Measurements from ENCODE around the gene FOXP2. TPM values are rescaled to one million over a fixed set of nuclear protein-coding genes. Genes with fewer than 3 reads are reported as not detected.

FOXP2 gene
- total and polyA plus RNA-seq, 2 of the 4 experiments (the other 2 are of a cell fraction): 0.89 to 1.1 TPM

- H2BK20ac ChIP-seq (ENCODE audit: low read depth, low read length): no peak overlapping the region
- in situ Hi-C loops (cut with MboI; ENCODE audit: low sequenced_read_pairs): no loop called here
- CTCF ChIA-PET: no interaction called here
- H3K4me3 ChIP-seq (ENCODE audit: insufficient read depth, low read depth, low read length): no peak overlapping the region
- no peak overlapping the region for H3K4ac ChIP-seq (ENCODE audit: low read depth, low read length)
- no peak overlapping the region for H4K5ac ChIP-seq (ENCODE audit: low read depth, low read length)
- no peak overlapping the region for H2BK120ac ChIP-seq (ENCODE audit: low read depth, low read length)
- intact Hi-C loops (cut with micrococcal nuclease): no loop called here
- no peak overlapping the region for H3K18ac ChIP-seq (ENCODE audit: low read depth, low read length)
- H2AK9ac ChIP-seq (replicated peaks; ENCODE audit: low read depth, low read length, poor library complexity): no peak overlapping the region
- POLR2A ChIA-PET (ENCODE audit: unreplicated experiment): no interaction called here
- H2AFZ ChIP-seq (replicated peaks; ENCODE audit: low read length, poor library complexity): no peak overlapping the region
- no peak for TF ChIP-seq USF2 (IDR thresholded peaks at IDR 0.05; ENCODE audit: low read depth, low read length)
- no peak for TF ChIP-seq RCOR1 (IDR thresholded peaks at IDR 0.05; ENCODE audit: insufficient replicate concordance, low read length)
- no peak for TF ChIP-seq FOS (IDR thresholded peaks at IDR 0.05; ENCODE audit: low read depth, low read length)
- TF ChIP-seq ELK1 (IDR thresholded peaks at IDR 0.05; ENCODE audit: borderline replicate concordance, low read depth, low read length): no peak
- TF ChIP-seq MXI1 (IDR thresholded peaks at IDR 0.05; ENCODE audit: borderline replicate concordance, low read depth, low read length): no peak
- TF ChIP-seq CTCF (conservative IDR thresholded peaks at IDR 0.05; ENCODE audit: low read depth, low read length): no peak
- TF ChIP-seq POLR2A (IDR thresholded peaks at IDR 0.05; ENCODE audit: low read depth, low read length): no peak
- TF ChIP-seq SMC3 (IDR thresholded peaks at IDR 0.05; ENCODE audit: low read depth, low read length): no peak
- TF ChIP-seq MAFK (IDR thresholded peaks at IDR 0.05; ENCODE audit: low read depth, low read length): no peak
- no peak for TF ChIP-seq BHLHE40 (IDR thresholded peaks at IDR 0.05; ENCODE audit: low read depth, low read length)
- TF ChIP-seq CEBPB (IDR thresholded peaks at IDR 0.05; ENCODE audit: low read depth, low read length): no peak
- no peak for TF ChIP-seq MAZ (IDR thresholded peaks at IDR 0.05; ENCODE audit: borderline replicate concordance, low read depth, low read length)
- TF ChIP-seq CHD1 (IDR thresholded peaks at IDR 0.05; ENCODE audit: low read depth, low read length): no peak
- no peak for TF ChIP-seq RAD21 (IDR thresholded peaks at IDR 0.05; ENCODE audit: low read length)
- no peak for TF ChIP-seq NFE2L2 (IDR thresholded peaks at IDR 0.05; ENCODE audit: low read depth, low read length)
- TF ChIP-seq RFX5 (IDR thresholded peaks at IDR 0.05; ENCODE audit: low read depth, low read length): no peak
- dilution Hi-C loops (cut with HindIII; ENCODE audit: low sequenced_read_pairs, unreplicated experiment): no loop called here
- H4K20me1 ChIP-seq (ENCODE audit: insufficient read depth, low read length): no peaks in the 10 kb centered on the region
- H2AK5ac ChIP-seq (ENCODE audit: low read depth, low read length): no peak overlapping the region
- no CpG with 5 or more reads among the region's 1 CpG for WGBS, 2 experiments (ENCODE audit: extremely low coverage in 2 of 2, insufficient read length in 1 of 2)
- H3K14ac ChIP-seq (replicated peaks; ENCODE audit: low read depth, low read length): no peak overlapping the region
- ATAC-seq (ENCODE audit: low read depth) (no peak), DNase-seq (no peak)
- H2BK15ac ChIP-seq (ENCODE audit: low read depth, low read length): no peak overlapping the region
- no peaks in the 10 kb centered on the region for H3K36me3 ChIP-seq (ENCODE audit: control insufficient read depth, insufficient read depth, low read length)
- no peak overlapping the region for H3K4me2 ChIP-seq (ENCODE audit: low read depth, low read length)
- H3K56ac ChIP-seq (ENCODE audit: extremely low read depth, insufficient read depth, low read length): no peak overlapping the region
- no peak overlapping the region for H3K9ac ChIP-seq (ENCODE audit: low read depth, low read length)
- H3K27me3 ChIP-seq (ENCODE audit: control insufficient read depth, insufficient read depth, low read length): no peaks in the 10 kb centered on the region
- peaks cover 6% of the 10 kb centered on the region; the same call in 1 of the 2 replicates for H3K9me1 ChIP-seq (ENCODE audit: insufficient read depth, low read length)
- BruUV-seq (replicated peaks): no TSS peak
- H3K79me1 ChIP-seq (ENCODE audit: low read depth in 1 of 2, low read length in 2 of 2): no peaks in the 10 kb centered on the region
- H2BK5ac ChIP-seq (ENCODE audit: low read depth, low read length, poor library complexity, severe bottlenecking): no peak overlapping the region
- H3K23ac ChIP-seq (ENCODE audit: low read depth, low read length): no peak overlapping the region
- no peak overlapping the region for H3K27ac ChIP-seq (ENCODE audit: insufficient read depth, low read length)
- peaks cover 13% of the 10 kb centered on the region for H3K4me1 ChIP-seq (ENCODE audit: control insufficient read depth, insufficient read depth, low read length)
- H4K8ac ChIP-seq (ENCODE audit: low read depth in 2 of 2, low read length in 2 of 2): no peak overlapping the region
- H3K9me3 ChIP-seq (ENCODE audit: control insufficient read depth, insufficient read depth, low read length): no peaks in the 10 kb centered on the region
- H4K91ac ChIP-seq (ENCODE audit: insufficient read depth, low read depth, low read length): no peak overlapping the region
Observed at GRCh38 chr7:114417290-114417689, 2.7 kb downstream of the FOXP2 start.

Measured in IMR-90 (cell line).